Caco-2 (cell line): Measurements from ENCODE around the gene NHSL2. TPM values are rescaled to one million over a fixed set of nuclear protein-coding genes. Genes with fewer than 3 reads are reported as not detected.

Source experiments
- BruUV-seq: library from RNA; stranded (reverse); fragments of 400-500 nt; replicated peaks from 2 replicates; lab custom pipeline; 2021; lab: Mats Ljungman, UMichigan
- CTCF ChIA-PET: fragments of 300-600 bp; sonication (Branson Sonifier 250); formaldehyde crosslinking; loops from one replicate; lab custom pipeline; 2022; ENCODE audit warnings: antibody characterized with exemption; lab: Charles Lee
- POLR2A ChIA-PET: fragments of 300-600 bp; sonication (Branson Sonifier 250); formaldehyde crosslinking; loops from one replicate; lab custom pipeline; 2022; ENCODE audit warnings: antibody characterized with exemption; lab: Charles Lee
- DNase-seq, 2 experiments: peaks; one replicate each; pipeline versions ENCODE4 v3.0.0 to v3.0.0-alpha.2; 2020 to 2022
- H3K27me3 ChIP-seq: replicated peaks from 2 replicates; pipeline ENCODE4 v1.6.0; 2011; ENCODE audit warnings: low read length; ENCODE audit not compliant: control insufficient read depth, insufficient read depth
- H3K36me3 ChIP-seq: 2 replicates; pipeline ENCODE4 v1.5.1; 2011; ENCODE audit warnings: low read length; ENCODE audit not compliant: control insufficient read depth, insufficient read depth
- H3K4me1 ChIP-seq: fragments of 250-450 bp; sonication (Bioruptor Pico); 2 replicates; pipeline ENCODE4 v1.5.1; 2020; ENCODE audit warnings: mild to moderate bottlenecking
- H3K4me3 ChIP-seq: 2 replicates; pipeline ENCODE4 v1.5.1; 2011; ENCODE audit warnings: low read depth, mild to moderate bottlenecking, control low read depth, low read length
- H3K9me3 ChIP-seq: fragments of 250-450 bp; sonication (Bioruptor Pico); 2 replicates; pipeline ENCODE4 v1.5.1; 2020; ENCODE audit warnings: mild to moderate bottlenecking, moderate library complexity
- H3K27ac Mint-ChIP-seq: one replicate; pipeline ENCODE4 v1.8.0; 2022; ENCODE audit warnings: mixed read lengths; ENCODE audit not compliant: unreplicated experiment
- H3K27me3 Mint-ChIP-seq: one replicate; pipeline ENCODE4 v1.8.0; 2022; ENCODE audit warnings: mixed read lengths; ENCODE audit not compliant: insufficient read depth, unreplicated experiment
- H3K36me3 Mint-ChIP-seq: one replicate; pipeline ENCODE4 v1.8.0; 2022; ENCODE audit warnings: mild to moderate bottlenecking, mixed read lengths; ENCODE audit not compliant: insufficient read depth, unreplicated experiment
- H3K4me1 Mint-ChIP-seq: one replicate; pipeline ENCODE4 v1.8.0; 2022; ENCODE audit warnings: low read depth, mixed read lengths; ENCODE audit not compliant: unreplicated experiment
- H3K4me3 Mint-ChIP-seq: one replicate; pipeline ENCODE4 v1.8.0; 2022; ENCODE audit warnings: mild to moderate bottlenecking, moderate library complexity, mixed read lengths; ENCODE audit not compliant: unreplicated experiment
- H3K9me3 Mint-ChIP-seq: one replicate; pipeline ENCODE4 v1.8.0; 2022; ENCODE audit warnings: mixed read lengths; ENCODE audit not compliant: unreplicated experiment
- intact Hi-C: fragments of 100-400 bp; cut with micrococcal nuclease; formaldehyde crosslinking; loops from one replicate; pipeline ENCODE4 v1.10.0; 2022; ENCODE audit not compliant: unreplicated experiment
- total RNA-seq: library from RNA; stranded (reverse); gene quantifications from 2 replicates; pipeline ENCODE4 v1.2.3, GENCODE V29; 2022
- TF ChIP-seq, protein P1 (sequence below), 2 experiments: fragments of 200-600 bp in 1 of 2; IDR thresholded peaks; 1 replicate in 1 of 2; 2 replicates in 1 of 2; pipeline versions ENCODE4 v1.5.1 to v1.8.0; 2011 to 2022; ENCODE audit warnings: antibody characterized with exemption in 1 of 2, control low read depth in 1 of 2, inconsistent platforms in 1 of 2, low read depth in 1 of 2, low read length in 1 of 2, mild to moderate bottlenecking in 1 of 2, moderate library complexity in 1 of 2; ENCODE audit not compliant: insufficient read depth in 1 of 2, severe bottlenecking in 1 of 2, unreplicated experiment in 1 of 2

The NHSL2 gene
- total RNA-seq, 1 experiment from 2014 or later, result 0.18 TPM

DNA sequence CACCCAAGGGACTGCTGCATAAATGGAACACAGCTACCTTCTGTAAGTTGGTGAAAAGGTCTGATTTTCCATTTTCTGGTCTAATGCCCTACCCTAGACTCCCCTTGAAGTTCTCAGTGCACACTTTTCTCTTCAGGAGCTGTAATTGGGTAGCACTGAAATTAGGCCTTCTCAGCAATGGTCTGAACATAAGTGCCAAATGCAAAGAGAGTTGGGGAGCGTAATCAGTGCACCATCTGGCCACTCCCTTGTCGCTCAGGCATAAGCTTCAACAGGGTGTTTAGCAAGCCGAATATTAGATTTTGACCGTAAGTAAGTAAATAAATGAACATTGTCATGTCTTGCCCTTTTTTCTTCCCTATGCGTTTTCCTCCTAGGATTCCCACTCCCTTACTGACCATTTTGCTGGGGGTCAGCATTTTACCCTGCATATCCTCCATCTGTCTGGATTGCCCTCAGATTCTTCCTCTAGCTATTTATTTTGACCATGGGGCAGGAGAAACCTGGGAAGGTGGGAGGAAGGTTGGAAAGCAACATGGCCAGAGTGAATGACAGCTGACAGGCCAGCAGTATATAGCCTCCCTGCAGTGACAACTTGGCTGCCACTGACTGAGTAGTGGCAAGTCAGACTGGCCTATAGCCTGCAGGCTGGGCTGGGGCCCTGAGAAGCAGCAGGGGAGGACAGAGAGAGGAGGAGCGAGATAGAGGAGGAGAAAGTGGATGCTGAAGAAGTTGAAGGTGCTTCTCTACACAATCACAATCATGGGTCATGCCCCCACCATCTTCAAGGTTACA, 2.7 kb downstream of the NHSL2 start:
- Histone ChIP-seq H3K4me3 (no peak overlapping the region), H3K27me3 (no peaks in the 10 kb centered on the region), H3K36me3 (no peaks in the 10 kb centered on the region), H3K9me3 (no peaks in the 10 kb centered on the region), H3K4me1 (no peaks in the 10 kb centered on the region)
- Mint-ChIP-seq H3K27ac (no peak overlapping the region), H3K9me3 (no peaks in the 10 kb centered on the region), H3K4me3 (no peak overlapping the region), H3K27me3 (no peaks in the 10 kb centered on the region), H3K4me1 (no peaks in the 10 kb centered on the region), H3K36me3 (no peaks in the 10 kb centered on the region)
- TF ChIP-seq, protein P1, sequence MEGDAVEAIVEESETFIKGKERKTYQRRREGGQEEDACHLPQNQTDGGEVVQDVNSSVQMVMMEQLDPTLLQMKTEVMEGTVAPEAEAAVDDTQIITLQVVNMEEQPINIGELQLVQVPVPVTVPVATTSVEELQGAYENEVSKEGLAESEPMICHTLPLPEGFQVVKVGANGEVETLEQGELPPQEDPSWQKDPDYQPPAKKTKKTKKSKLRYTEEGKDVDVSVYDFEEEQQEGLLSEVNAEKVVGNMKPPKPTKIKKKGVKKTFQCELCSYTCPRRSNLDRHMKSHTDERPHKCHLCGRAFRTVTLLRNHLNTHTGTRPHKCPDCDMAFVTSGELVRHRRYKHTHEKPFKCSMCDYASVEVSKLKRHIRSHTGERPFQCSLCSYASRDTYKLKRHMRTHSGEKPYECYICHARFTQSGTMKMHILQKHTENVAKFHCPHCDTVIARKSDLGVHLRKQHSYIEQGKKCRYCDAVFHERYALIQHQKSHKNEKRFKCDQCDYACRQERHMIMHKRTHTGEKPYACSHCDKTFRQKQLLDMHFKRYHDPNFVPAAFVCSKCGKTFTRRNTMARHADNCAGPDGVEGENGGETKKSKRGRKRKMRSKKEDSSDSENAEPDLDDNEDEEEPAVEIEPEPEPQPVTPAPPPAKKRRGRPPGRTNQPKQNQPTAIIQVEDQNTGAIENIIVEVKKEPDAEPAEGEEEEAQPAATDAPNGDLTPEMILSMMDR (IDR thresholded peaks at IDR 0.05; ENCODE audit: insufficient read depth in 1 of 2, low read depth in 1 of 2, low read length in 1 of 2, severe bottlenecking in 1 of 2, unreplicated experiment in 1 of 2), result no peak
- CTCF ChIA-PET, result no interaction called here
- no TSS peak for BruUV-seq
- intact Hi-C loops, result no loop called here
- DNase-seq, result no peak
- POLR2A ChIA-PET, result no interaction called here

DNA sequence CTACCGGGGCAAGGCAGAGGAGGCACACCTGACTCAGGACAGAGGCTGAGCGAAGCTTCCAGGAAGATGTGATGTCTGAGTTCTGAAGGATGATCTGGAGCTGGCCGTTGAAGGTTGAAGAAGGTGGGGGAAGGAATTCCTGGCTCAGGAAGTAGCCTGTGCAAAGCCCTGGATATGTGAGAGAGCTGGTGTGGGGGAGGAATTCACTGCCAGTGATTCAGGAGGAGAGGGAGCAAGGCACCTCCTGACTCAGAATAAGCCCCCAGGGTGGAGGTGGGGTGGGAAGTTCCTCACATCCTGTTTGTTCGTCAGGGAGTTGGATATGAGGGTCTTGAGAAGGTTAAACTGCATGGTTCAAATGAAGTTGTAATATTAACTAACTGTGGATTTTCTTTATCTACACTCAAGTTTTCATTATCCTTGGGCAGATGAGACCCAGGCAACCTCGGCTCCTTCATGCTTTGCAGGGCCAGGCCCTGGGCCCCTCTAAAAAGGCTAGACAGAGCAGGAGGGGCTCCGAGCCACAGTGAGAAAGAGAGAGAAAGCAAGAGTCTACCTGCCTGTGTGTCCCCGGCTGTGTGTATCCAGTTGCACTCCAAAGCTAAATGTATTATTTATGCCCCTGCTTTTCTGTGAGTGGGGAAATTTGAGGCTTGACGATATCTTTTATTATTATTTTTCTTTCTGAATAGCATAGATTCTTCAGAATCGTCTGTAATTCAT, 7.1 kb downstream of the NHSL2 start:
- Mint-ChIP-seq H3K9me3 (no peaks in the 10 kb centered on the region), H3K4me1 (no peaks in the 10 kb centered on the region), H3K27me3 (no peaks in the 10 kb centered on the region), H3K36me3 (no peaks in the 10 kb centered on the region), H3K27ac (no peak overlapping the region), H3K4me3 (no peak overlapping the region)
- no TSS peak for BruUV-seq
- ChIA-PET POLR2A (no interaction called here), CTCF (interaction anchor here (0.5 kb wide), 1 partner anchor 398 kb away, joined by 4 read pairs; no protein-coding TSS in a partner anchor)
- TF ChIP-seq, protein P1 (IDR thresholded peaks at IDR 0.05; ENCODE audit: insufficient read depth in 1 of 2, low read depth in 1 of 2, low read length in 1 of 2, severe bottlenecking in 1 of 2, unreplicated experiment in 1 of 2), result no peak
- H3K9me3 ChIP-seq, result no peaks in the 10 kb centered on the region
- H3K4me3 ChIP-seq, result no peak overlapping the region
- H3K36me3 ChIP-seq, result no peaks in the 10 kb centered on the region
- intact Hi-C loops, result no loop called here
- H3K27me3 ChIP-seq, result no peaks in the 10 kb centered on the region
- no peak for DNase-seq
- H3K4me1 ChIP-seq, result no peaks in the 10 kb centered on the region

DNA sequence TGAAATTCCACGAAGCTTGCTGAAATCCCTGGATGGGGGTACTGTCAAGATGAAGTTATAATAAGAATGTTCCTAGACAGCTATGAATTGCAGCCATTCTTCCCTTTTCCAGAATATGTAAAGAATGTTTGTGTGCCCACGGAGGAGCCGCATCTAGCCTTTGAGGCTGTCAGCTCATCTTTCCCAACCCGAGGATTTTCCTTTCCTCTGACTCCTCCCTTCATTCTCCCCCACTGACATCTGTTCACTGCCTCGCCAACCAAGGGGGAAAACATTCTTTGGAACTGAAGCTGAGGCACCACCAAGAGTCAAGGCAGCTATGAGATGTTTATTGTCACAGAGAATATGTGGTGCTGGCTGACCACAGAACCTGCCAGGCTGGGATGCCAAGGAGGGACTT, 8.8 kb downstream of the NHSL2 start:
- CTCF ChIA-PET, result no interaction called here
- Histone ChIP-seq H3K4me3 (no peak overlapping the region), H3K9me3 (no peaks in the 10 kb centered on the region), H3K36me3 (no peaks in the 10 kb centered on the region), H3K27me3 (no peaks in the 10 kb centered on the region), H3K4me1 (no peaks in the 10 kb centered on the region)
- Mint-ChIP-seq H3K36me3 (no peaks in the 10 kb centered on the region), H3K27me3 (no peaks in the 10 kb centered on the region), H3K4me3 (no peak overlapping the region), H3K4me1 (no peaks in the 10 kb centered on the region), H3K27ac (no peak overlapping the region), H3K9me3 (no peaks in the 10 kb centered on the region)
- intact Hi-C loops, result no loop called here
- TF ChIP-seq, protein P1 (IDR thresholded peaks at IDR 0.05; ENCODE audit: insufficient read depth in 1 of 2, low read depth in 1 of 2, low read length in 1 of 2, severe bottlenecking in 1 of 2, unreplicated experiment in 1 of 2), result no peak
- no peak for DNase-seq
- POLR2A ChIA-PET, result no interaction called here
- BruUV-seq, result no TSS peak
